ENCODE results near the gene TTC39C. TPM values are rescaled to one million over a fixed set of nuclear protein-coding genes. Genes with fewer than 3 reads are reported as not detected.
A peak's percentile ranks its signal among the peaks of the same experiment; 100 is the strongest.

The TTC39C gene
- polyA plus RNA-seq, 2 of the 4 experiments (the other 2 are of a cell fraction), result 8.7 to 18.4 TPM

GRCh38 chr18:24009246-24009645 is 5.3 kb upstream of the TTC39C start:
- FAIRE-seq, result no peak
- 60% methylated on average over 1 of the region's 1 CpG for WGBS (ENCODE audit: missing lambda C conversion rate)

GRCh38 chr18:24009651-24010333 is 4.8 kb upstream of the TTC39C start:
- no peaks in the 10 kb centered on the region for H3K9me3 ChIP-seq
- ChIA-PET POLR2A (no interaction called here), CTCF (no interaction called here)
- ATAC-seq (no peak), DNase-seq (ENCODE audit: low read depth in 1 of 2, low spot score in 1 of 2) (no peak), FAIRE-seq (no peak)
- no peaks in the 10 kb centered on the region for H3K4me1 ChIP-seq
- H3K4me2 ChIP-seq, result no peak overlapping the region
- TF ChIP-seq HDAC2 (IDR thresholded peaks at IDR 0.05) (no peak), EP300 (IDR thresholded peaks at IDR 0.05) (no peak), GATA3 (IDR thresholded peaks at IDR 0.05; ENCODE audit: borderline replicate concordance) (no peak)
- 80% methylated on average over 7 of the region's 7 CpGs for whole genome bisulfite sequencing (ENCODE audit: missing lambda C conversion rate)
- H3K4me3 ChIP-seq, result no peak overlapping the region
- H3K27ac ChIP-seq, result no peak overlapping the region

More at GRCh38 chr18:24009246-24009645, 5.3 kb upstream of the TTC39C start:
- ATAC-seq, result no peak
- DNase-seq (ENCODE audit: low read depth in 1 of 2, low spot score in 1 of 2), result no peak
- CTCF ChIA-PET, result no interaction called here
- Histone ChIP-seq H3K4me2 (no peak overlapping the region), H3K27ac (no peak overlapping the region), H3K9me3 (no peaks in the 10 kb centered on the region), H3K4me3 (no peak overlapping the region), H3K4me1 (peaks cover 1% of the 10 kb centered on the region; the same call in 1 of the 3 replicates)
- POLR2A ChIA-PET, result no interaction called here
- TF ChIP-seq NFE2L2 (conservative IDR thresholded peaks at IDR 0.05; ENCODE audit: low read length), result 0 out of 2 replicates have a peak, but pooled peaks have one; percentile 20
- TF ChIP-seq JUN (IDR thresholded peaks at IDR 0.05), result no peak
- TF ChIP-seq RFX5 (IDR thresholded peaks at IDR 0.05), result no peak
- TF ChIP-seq HES2 (IDR thresholded peaks at IDR 0.05), result no peak
- no peak for TF ChIP-seq ATOH8 (CRISPR knock-in tag; IDR thresholded peaks at IDR 0.05; ENCODE audit: low read depth)
- no peak for TF ChIP-seq BCL3 (IDR thresholded peaks at IDR 0.05)
- TF ChIP-seq MAX (IDR thresholded peaks at IDR 0.05), result no peak
- no peak for TF ChIP-seq CBX2 (IDR thresholded peaks at IDR 0.05; ENCODE audit: borderline replicate concordance, low read depth)

- H3K4me1 ChIP-seq, result peaks cover under 1% of the 10 kb centered on the region
- no peak for DNase-seq (ENCODE audit: low read depth in 1 of 2, low spot score in 1 of 2)
- H3K27ac ChIP-seq, result no peak overlapping the region
- no peak for TF ChIP-seq HMGXB4 (CRISPR knock-in tag; IDR thresholded peaks at IDR 0.05; ENCODE audit: borderline replicate concordance)
- TF ChIP-seq FOSB (CRISPR knock-in tag; IDR thresholded peaks at IDR 0.05), result no peak
- no peak for TF ChIP-seq HOXB13 (CRISPR knock-in tag; IDR thresholded peaks at IDR 0.05; ENCODE audit: low read depth)
- no peak for TF ChIP-seq PBX3 (IDR thresholded peaks at IDR 0.05)
- TF ChIP-seq CBX2 (IDR thresholded peaks at IDR 0.05; ENCODE audit: borderline replicate concordance, low read depth), result no peak
- TF ChIP-seq NPAS2 (CRISPR knock-in tag; IDR thresholded peaks at IDR 0.05; ENCODE audit: borderline replicate concordance), result no peak
- TF ChIP-seq PHF8 (IDR thresholded peaks at IDR 0.05; ENCODE audit: borderline replicate concordance, low read depth), result no peak
- no peak for TF ChIP-seq EHF (CRISPR knock-in tag; IDR thresholded peaks at IDR 0.05)
- TF ChIP-seq TP53 (CRISPR knock-in tag; IDR thresholded peaks at IDR 0.05), result no peak
- TF ChIP-seq ELK1 (IDR thresholded peaks at IDR 0.05; ENCODE audit: low read depth, low read length), result no peak
- TF ChIP-seq HOXA7 (CRISPR knock-in tag; IDR thresholded peaks at IDR 0.05), result no peak
- TF ChIP-seq SMC3 (IDR thresholded peaks at IDR 0.05), result no peak
- no peak for TF ChIP-seq CEBPB (IDR thresholded peaks at IDR 0.05)
- no peak for TF ChIP-seq CBX8 (IDR thresholded peaks at IDR 0.05)
- no peak for TF ChIP-seq FOSL2 (IDR thresholded peaks at IDR 0.05)
- TF ChIP-seq FOSL2 (CRISPR knock-in tag; IDR thresholded peaks at IDR 0.05), result no peak
- no peak for TF ChIP-seq ESRRA (IDR thresholded peaks at IDR 0.05; ENCODE audit: borderline replicate concordance, low read length)
- TF ChIP-seq TFCP2L1 (CRISPR knock-in tag; IDR thresholded peaks at IDR 0.05), result no peak
- TF ChIP-seq RARB (CRISPR knock-in tag; IDR thresholded peaks at IDR 0.05), result no peak
- no peak for ATAC-seq
- H3K9me3 ChIP-seq, result no peaks in the 10 kb centered on the region
- no peak for FAIRE-seq
- H3K4me3 ChIP-seq, result no peak overlapping the region
- 72% methylated on average over 6 of the region's 7 CpGs for WGBS (ENCODE audit: missing lambda C conversion rate)
- no peak overlapping the region for H3K4me2 ChIP-seq
- CTCF ChIA-PET, result no interaction called here
- POLR2A ChIA-PET, result no interaction called here
Observed at GRCh38 chr18:24010673-24011072, 3.9 kb upstream of the TTC39C start.
